AG08396 (cell line): ENCODE data around the gene NAA35.
A peak's percentile ranks its signal among the peaks of the same experiment; 100 is the strongest.
"Not testable (repeated sequence)": the region's sequence is repeated elsewhere in the genome, so short reads cannot be mapped to it uniquely, and the experiment has no call there.

ENCODE experiments used
- DNase-seq: peaks from one replicate; pipeline ENCODE4 v3.0.0; 2012; ENCODE audit warnings: low spot score, mixed read lengths

Gene NAA35

DNA sequence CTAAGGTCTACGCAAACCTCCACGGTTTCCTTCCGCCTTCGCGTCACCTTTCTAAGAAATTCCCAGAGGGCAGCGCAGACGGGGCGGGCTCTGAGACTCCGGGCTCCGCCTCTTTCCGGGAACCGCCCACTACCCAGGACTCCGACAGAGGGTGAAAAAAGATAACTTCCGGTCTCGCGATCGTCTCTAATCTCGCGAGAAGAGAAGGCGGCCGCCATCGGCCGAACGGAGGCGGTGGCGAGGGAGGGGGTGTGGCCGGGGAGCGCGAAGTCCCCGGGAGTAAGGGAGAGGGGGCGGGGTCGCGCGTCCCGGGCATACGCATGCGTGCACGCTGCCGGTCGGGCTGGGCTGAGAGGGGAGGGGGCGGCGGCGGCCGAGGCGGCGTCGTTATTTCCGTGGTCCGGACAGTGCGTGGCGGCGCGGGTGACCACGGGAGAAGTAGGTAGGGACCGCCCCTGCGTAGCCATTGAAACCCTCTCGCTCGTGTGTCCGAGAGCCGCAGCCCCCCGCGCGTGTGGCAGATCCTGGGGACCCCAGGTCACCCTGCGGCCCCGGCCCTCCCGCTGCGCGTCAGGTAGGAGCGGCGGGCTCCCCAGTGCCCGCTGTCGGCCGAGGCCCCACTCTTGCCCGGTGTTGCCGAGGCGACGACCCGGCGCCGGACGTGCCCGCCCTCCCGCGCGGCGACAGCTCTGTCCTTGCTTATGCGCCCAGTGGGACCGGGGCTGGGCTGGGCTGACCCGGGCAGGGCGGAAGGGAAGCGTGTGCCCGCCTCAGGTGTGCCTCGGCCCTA lies at the start of gene NAA35:
NAA35 (plus strand) TSS at position 315 of the 790 bp plus-strand sequence. CDS start 1,014 bp downstream, outside the sequence.
- peak; percentile 99 for DNase-seq

DNA sequence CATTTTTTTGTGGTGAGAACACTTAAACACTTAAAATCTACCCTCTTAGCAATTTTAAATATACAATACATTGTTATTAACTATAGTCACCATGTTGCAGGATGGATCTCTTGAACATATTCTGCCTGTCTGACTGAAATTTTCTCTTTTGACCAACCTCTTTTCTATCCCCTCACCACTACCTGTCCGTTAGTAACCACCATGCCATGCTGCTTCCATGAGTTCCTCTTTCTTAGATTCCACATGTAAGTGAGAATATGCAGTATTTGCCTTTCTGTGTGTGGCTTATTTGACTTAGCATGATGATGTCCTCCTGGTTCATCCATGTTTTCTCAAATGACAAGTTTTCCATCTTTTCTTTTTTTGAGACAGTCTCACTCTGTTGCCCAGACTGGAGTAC lies 48.5 kb upstream of the NAA35 start:
- no peak for DNase-seq

DNA sequence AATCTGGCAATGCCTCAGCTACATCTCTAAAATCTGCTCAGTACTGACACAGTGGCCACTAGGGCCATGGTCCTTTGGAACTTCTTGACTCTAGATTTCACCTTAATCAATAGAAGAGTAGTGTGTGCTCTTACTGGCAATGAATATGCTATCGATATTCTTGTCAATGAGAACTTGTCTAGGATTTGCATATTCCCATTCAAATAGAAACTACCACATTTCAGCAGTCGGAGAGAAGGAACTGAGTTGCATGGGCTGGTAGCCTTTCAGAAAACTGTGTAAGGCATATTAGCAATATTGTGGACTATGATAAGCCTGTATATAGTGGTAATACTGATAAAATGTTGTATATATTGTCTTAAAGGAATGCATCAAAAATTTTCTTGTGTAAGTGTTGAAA lies 45.3 kb upstream of the NAA35 start:
- DNase-seq, result no peak

DNA sequence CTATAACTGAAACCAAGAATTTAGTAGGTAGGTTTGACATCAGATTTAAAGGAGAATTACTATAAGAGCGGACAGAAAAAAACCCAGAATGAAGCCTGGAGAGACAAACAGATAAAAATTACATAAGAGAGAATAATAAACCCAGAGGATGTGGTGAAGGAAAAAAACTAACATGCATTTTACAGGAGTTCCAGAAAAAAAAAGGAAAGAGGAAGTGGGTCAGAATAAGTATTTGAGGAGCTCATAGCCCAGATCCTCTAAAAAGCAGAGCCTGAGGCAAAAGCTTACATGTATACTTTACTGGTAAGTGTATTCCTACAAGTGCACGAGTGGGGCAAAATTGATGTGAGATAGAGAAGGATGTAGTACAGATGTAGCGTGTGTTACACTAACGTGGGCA lies 43.1 kb upstream of the NAA35 start:
- no peak for DNase-seq

DNA sequence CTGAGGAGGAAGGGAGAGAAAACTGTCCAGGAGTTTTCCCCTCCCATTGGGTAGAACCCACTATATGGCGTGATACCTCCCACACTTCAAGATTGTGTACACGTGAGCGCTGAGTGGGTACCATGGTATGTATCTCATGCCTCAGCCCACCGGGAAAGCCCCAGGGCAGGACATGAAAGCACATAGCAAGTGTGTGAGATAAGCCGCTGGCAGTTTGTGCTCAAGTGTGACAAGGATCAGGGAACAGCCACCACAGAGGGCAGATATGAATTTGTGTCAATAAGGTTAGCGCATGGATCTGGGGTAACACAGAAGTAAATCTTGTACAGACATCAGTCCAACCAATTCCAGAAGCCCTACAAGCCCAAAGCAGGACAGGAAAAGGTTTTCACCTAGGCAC lies 42.6 kb upstream of the NAA35 start:
- no peak for DNase-seq

DNA sequence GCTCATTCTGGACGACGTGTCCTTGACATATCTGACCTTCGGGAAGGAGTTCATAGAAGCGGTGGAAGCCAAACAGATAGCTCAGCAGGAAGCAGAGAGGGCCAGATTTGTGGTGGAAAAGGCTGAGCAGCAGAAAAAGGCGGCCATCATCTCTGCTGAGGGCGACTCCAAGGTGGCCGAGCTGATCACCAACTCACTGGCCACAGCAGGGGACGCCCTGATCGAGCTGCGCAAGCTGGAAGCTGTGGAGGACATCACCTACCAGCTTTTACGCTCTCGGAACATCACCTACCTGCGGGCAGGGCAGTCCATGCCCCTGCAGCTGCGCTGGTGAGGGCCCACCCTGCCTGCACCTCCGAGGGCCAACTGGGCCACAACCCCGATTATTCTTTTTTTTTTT lies 41.6 kb upstream of the NAA35 start:
- no peak for DNase-seq

DNA sequence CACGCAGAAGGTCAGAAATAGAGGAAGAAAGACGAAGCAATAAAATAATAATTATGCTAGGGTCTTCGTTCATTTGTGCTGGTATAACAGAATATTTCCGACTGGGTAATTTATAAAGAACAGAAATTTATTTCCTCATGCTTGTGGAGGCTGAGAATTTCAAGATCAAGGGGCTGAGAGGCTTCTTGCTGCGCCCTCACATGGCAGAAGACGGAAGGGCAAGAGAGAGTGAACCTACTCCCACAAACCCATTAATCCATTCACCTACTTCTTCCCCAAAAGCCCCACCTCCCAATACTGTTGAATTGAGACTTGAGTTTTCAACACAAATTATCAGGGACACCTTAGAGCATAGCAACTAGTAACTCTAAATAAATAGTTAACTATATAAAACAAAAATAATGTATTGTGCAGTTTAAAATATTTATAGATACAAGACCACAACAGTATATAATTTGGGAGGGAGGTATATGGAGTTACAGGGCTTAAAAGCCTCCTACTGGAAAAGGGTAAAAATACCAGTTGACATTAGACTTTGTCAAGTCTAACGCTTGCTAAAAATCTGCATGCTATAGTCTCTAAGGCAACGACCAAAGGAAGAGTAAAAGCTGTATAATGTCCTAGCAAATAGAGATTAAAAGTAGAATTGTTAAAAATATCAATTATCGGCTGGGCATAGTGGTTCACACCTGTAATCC lies 40.3 kb upstream of the NAA35 start:
- DNase-seq, result peak; percentile 34

DNA sequence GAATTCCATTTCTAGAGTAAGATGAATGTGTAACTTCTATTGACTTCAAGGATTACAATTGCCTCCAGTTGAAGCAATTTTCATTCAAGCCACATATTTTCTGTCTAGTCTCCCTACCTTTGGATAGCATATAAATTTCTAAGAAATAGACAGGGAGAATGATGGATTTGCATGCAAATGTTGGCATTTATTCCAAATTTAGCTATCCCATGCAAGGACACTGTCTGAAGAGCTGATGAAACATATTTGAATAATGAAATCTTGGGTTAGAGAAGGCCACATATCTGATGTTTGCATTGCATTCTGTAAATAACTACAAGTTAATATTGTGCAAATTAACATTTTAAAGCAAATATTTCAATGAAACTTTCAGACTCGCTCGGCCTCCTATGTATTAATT lies 36.0 kb upstream of the NAA35 start:
- no peak for DNase-seq

DNA sequence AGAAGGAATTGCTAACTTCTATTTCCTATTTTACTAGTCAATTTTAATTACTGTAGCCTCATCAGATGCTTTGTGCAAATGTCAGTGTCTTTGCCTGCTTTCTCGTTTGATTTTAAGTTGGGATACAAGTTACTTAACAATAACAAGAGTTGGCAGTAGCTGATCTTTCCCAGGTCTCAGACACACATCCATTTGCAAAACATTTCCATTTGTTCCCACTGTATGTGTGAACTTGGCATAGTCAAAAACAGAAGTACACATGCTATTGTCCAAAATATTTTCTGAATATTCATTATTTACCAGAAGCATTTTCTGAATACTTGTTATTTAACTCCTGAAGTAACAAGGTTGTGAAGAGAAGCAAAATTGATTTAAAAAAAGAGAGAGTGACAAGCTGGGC lies 35.0 kb upstream of the NAA35 start:
- no peak for DNase-seq

DNA sequence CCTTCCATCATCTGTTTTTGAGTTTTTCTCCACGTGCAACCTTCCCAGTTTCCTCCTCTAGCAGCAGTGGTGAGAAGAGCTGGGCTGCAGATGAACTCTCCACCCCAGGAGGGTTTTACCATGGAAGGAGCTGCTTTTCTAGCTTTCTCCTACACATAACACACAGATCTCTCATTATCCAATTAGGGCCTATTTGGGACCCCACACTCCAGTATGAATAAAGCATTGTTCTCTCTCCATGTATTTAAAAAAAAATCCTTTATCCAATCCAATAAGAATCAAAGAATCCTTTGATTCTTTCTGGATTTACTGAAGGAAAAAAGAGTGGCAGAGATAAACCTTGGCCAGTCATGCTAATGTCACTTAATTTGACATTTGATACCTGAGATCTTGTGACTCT lies 31.6 kb upstream of the NAA35 start:
- DNase-seq, result no peak

DNA sequence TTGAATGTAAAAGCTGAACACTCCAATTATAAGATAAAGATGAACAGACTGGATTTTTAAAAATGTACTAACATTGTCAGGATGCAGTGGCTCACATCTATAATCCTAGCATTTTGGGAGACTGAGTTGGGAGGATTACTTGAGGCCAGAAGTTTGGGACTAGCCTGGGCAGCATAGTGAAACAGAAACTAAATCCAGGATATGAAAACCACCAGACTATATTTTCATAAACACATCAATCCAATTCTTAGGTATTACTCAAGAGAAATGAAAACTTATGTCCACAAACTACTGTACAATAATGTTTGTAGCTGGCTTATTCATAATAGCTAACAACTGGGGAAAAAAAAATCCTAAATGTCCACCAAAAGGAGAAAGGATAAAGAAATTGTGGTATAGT lies 26.8 kb upstream of the NAA35 start:
- DNase-seq, result no peak

DNA sequence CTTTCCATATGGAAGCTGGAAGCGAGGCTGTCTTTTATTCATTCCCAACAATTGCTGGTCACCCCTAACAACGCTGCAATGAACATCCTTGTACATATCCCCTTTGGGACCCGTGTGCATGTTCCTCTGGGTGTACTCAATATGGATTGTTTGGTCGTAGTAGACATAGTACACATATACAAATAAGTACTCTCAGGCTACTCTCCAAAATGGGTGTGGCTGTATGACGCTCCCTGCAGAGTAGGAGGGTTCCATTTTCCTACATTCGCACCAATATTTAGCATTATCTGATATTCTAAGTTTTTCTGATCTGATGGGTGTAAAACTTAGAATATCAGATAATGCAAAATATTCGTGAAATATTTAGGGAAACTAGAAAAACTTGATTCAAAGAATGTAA lies 23.2 kb upstream of the NAA35 start:
- no peak for DNase-seq

DNA sequence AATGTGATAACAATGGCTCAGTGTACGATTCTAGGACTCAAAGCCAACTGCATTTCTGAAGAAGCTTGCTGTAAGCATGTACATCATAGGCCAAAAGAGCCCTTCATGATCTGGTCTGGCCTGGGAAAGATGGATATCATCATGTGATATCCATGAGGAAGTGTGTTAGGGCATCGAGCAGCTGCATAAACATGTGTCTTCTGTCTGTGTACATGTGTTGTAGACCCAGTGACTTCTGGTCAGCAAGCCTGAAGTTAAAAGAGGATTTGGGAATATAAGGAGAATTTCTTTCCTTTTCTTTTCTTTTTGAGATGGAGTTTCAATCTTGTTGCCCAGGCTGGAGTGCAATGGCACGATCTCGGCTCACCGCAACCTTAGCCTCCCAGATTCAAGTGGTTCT lies 15.5 kb upstream of the NAA35 start:
- no peak for DNase-seq

DNA sequence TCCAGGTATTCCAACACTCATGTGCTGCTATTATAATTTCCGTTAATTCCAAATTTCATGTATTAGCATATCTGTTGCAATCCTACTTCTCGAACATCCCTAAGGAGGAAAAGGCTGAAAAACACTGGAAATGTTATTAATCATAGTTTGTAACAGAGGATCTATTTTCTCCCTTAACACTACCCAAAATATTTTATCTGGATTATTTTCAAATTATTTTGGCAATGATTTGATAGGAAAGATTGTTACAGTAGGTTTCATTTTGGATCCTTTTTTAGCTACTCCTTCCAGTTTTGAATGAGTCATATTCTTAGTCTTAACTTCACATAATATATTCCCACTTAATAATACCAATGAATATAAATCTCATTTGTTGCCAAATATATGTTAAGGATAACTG lies 13.9 kb upstream of the NAA35 start:
- no peak for DNase-seq

DNA sequence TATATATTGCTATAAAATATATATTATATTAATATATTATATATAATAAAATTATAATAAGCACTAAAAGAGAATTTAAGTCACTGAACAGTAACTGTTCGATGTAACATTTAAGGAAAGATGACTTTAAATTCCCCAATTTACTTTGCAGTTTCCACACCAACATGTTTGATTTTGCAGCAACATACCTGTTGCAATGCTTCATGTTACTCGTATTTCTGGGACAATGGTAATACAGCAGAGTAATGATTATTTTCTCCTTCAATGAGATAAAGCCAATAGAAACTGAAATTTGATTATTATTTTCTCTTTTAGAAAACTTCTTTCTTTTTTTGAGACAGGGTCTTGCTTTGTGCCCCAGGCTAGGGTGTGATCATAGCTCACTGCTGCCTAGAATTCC lies 9.5 kb upstream of the NAA35 start:
- no peak for DNase-seq

DNA sequence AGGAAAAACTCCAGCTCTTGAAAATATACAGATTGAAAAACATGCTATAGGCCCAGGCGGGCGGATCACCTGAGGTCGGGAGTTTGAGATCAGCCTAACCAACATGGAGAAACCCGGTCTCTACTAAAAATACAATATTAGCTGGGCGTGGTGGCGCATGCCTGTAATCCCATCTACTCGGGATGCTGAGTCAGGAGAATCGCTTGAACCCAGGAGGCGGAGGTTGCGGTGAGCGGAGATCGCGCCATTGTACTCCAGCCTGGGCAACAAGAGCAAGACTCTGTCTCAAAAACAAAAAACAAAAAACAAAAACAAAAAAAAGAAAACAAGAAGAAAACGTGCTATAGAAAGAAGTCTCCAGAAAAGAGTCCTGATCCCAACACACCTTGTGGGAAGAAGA lies 5.0 kb upstream of the NAA35 start:
- not testable (repeated sequence) for DNase-seq

DNA sequence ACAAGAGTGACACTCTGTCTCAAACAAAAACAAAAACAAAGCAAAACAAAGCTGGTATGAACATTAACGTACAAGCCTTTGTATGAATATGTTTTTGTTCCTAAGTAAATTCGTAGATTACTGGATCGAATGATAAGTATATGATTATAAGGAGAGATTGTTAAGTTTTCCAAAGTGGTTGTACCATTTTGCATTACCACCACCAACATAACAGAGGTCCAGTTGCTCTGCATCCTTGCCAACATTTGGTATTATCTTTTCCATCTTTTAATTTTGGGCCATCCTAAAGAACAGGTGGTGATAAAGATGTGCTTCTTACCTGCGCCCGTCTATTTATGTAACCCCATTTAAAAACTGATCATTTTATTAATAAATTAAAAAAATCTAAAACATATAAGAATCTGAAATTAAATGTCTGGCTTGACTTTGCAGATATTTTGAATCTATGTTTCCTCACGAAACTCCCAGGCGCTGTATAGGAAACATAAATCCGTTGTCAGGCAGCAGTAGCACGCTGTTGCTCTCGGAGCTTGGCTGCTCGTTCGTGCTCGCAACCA lies 593 bp upstream of the NAA35 start:
- DNase-seq, result no peak

DNA sequence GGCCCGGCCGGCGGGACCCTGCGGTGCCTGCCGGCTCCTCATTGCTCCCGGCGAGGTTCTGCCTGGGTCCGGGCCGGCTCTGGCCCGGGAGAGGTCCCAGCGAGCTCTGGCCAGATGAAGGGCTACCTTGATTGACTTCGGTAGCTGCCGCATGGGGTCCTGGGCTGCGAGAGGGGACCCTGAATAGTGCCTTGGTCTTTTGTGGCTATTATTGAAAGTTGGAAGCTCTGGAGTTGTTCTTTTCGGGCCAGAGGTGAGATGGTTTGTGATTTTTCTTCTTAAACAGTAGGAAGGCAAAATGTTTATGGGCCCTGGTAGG lies 635 bp downstream of the NAA35 start:
- no peak for DNase-seq

DNA sequence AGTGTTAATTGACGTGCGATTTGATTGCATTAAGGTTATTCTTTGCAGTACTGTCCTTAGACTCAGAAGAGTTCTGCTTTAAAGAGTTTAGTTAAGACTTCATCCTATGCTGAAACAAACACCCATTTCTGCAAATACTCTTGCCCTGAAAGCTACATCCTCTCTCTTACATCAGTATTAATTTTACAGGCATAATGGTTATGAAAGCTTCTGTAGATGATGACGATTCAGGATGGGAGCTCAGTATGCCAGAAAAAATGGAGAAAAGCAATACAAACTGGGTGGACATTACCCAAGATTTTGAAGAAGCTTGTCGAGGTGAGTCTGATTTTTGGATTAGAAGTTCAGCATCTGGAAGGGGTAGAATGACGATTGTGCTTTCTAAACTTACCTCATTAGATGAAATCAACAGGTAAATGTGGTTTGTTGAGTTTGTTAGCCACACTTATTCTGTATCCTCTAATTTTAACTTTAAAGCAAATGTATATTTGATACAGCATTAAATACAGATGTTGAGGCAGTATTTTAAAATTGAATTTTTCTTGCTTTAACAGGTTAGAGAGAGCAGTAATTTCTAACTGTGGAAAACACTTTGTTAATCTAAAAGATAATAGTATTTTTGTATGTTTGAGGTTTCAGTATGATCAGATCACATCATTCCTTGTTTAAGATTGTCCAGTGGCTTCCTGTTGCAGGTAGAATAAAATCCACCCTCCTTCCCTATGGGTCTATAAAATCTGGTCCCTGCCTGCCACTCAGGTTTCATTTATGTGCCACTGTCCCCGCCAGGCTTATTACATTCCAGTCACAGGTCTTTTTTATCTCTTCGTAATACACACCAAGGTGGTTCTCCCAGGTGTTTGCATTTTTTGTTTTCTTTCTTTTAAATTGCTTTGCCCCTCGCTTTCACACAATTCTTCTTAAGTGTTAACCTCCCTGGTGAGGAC lies 1.3 kb downstream of the NAA35 start:
- peak; percentile 11 for DNase-seq

DNA sequence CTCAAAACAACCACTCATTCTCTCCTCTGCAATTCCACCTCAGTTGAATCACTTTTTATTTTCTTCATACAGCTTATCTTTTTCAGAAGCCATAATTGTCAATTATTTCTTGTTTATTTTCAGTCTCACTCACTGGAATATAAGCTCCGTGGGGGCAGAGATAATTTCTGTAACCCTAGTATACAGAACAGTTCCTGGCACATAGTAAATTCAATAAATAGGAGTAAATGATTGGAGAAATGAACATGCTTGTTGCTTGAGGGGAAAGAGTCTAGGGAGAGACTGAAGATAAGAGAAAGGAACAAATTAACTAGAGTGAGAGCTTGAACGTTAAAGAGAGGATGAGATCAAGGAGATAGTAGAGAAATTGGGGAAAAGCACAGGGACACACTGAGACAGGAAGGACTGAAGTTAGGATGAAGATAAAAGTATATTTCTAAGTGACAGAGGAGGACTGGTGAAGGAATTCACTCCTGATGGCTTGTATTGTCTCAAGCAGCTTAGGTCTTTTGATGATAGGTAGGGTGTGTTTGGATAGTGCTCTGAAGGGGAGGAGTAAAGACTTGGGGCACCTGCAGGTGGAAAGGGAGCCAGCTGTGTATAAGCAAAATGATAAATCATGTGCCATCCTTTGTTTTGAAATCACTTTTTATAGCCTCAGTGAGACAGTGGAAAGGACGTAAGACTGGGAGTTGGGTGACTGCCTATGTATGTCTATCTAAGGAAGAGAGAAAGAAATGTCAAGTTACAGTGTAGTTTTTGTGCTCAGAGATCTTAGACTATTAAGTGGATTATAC lies 2.2 kb downstream of the NAA35 start:
- no peak for DNase-seq

DNA sequence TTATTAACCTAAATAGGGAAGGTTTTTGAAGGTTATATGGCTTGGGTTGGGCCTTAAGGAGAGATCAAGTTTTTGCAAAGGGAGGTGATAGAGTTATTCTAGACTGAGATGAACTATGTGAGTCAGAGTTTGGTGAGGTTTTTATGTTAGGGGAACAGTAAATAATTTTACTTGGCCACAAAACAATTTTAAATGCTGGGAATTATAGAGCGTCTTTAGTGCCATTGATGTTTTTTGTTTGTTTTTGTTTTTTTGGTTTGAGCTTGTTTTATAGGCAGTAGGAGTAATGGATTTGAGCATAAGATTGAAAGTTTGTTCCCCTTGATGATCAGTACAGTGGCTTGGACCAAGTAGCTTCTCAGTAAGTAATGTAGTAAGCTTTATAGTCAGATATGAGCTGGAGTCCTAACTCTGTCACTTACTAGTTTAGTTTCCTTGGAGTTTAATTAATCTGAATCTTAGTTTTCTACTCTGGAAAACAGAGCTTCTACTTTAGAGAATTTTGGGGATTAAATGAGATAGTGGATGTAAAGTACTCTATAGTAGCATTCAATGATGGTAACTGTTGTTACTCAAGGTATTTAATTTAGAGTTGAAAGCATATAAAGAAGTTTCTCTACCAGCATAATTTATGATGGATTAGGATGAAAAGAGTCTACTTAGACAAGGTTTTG lies 2.9 kb downstream of the NAA35 start:
- DNase-seq, result no peak
